ENCODE measurements around the gene WFS1. TPM values are rescaled to one million over a fixed set of nuclear protein-coding genes. Genes with fewer than 3 reads are reported as not detected.

The WFS1 gene
- total RNA-seq, 1 donor from 2014 or later = 26.0 TPM

DNA sequence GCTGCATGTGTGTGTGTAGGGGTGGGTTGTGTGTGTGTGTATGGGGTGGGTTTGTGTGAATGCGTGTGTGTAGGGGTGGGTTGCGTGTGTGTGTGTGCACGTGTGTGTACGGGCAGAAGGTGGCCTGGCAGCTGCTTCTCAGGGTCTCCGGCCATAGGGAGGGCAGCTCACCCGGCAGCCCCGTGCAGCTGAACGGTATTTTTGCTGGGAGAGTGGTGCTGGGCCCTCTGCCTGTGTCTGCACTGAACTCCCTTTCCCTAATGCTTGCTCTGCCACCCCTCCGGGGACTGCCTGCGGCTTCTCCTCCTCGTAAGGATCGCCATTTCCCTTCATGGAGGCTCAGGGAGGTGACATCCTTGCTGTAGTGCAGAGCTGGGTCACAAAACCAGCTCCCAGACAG lies 30.2 kb downstream of the WFS1 start:
- no peaks in the 10 kb centered on the region for H3K36me3 ChIP-seq (ENCODE audit: control insufficient read depth, insufficient read depth, low read length)
- TF ChIP-seq, protein P1, sequence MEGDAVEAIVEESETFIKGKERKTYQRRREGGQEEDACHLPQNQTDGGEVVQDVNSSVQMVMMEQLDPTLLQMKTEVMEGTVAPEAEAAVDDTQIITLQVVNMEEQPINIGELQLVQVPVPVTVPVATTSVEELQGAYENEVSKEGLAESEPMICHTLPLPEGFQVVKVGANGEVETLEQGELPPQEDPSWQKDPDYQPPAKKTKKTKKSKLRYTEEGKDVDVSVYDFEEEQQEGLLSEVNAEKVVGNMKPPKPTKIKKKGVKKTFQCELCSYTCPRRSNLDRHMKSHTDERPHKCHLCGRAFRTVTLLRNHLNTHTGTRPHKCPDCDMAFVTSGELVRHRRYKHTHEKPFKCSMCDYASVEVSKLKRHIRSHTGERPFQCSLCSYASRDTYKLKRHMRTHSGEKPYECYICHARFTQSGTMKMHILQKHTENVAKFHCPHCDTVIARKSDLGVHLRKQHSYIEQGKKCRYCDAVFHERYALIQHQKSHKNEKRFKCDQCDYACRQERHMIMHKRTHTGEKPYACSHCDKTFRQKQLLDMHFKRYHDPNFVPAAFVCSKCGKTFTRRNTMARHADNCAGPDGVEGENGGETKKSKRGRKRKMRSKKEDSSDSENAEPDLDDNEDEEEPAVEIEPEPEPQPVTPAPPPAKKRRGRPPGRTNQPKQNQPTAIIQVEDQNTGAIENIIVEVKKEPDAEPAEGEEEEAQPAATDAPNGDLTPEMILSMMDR (IDR thresholded peaks at IDR 0.05; ENCODE audit: insufficient read depth, low read length, poor library complexity, severe bottlenecking) = no peak
- DNase-seq (ENCODE audit: low read depth) = no peak
- no peak overlapping the region for H3K4me3 ChIP-seq (ENCODE audit: low read depth, low read length)
- no peaks in the 10 kb centered on the region for H3K27me3 ChIP-seq (ENCODE audit: control insufficient read depth, insufficient read depth, low read length)

DNA sequence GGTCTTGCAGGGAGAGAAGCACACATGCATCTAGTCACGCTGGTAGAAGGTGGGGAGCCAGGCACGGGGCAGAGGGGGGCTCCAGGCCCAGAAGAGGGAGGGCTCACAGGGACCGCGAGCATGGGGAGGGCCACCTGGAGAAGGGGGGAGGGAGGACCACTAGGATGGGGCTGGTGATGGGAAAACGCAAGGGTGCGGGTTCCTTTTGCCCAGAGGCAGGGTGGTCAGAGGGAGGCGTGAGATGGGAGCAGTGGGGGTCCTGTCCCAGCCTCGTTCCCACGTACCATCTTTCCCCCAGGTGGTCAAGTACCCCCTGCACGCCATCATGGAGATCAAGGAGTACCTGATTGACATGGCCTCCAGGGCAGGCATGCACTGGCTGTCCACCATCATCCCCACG lies 30.7 kb downstream of the WFS1 start:
- TF ChIP-seq, protein P1 (IDR thresholded peaks at IDR 0.05; ENCODE audit: insufficient read depth, low read length, poor library complexity, severe bottlenecking) = no peak
- Histone ChIP-seq H3K4me3 (ENCODE audit: low read depth, low read length) (no peak overlapping the region), H3K27me3 (ENCODE audit: control insufficient read depth, insufficient read depth, low read length) (no peaks in the 10 kb centered on the region), H3K36me3 (ENCODE audit: control insufficient read depth, insufficient read depth, low read length) (no peaks in the 10 kb centered on the region)
- no peak for DNase-seq (ENCODE audit: low read depth)

DNA sequence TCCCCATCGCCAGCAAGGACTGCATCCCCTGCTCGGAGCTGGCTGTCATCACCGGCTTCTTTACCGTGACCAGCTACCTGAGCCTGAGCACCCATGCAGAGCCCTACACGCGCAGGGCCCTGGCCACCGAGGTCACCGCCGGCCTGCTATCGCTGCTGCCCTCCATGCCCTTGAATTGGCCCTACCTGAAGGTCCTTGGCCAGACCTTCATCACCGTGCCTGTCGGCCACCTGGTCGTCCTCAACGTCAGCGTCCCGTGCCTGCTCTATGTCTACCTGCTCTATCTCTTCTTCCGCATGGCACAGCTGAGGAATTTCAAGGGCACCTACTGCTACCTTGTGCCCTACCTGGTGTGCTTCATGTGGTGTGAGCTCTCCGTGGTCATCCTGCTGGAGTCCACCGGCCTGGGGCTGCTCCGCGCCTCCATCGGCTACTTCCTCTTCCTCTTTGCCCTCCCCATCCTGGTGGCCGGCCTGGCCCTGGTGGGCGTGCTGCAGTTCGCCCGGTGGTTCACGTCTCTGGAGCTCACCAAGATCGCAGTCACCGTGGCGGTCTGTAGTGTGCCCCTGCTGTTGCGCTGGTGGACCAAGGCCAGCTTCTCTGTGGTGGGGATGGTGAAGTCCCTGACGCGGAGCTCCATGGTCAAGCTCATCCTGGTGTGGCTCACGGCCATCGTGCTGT lies 31.5 kb downstream of the WFS1 start:
- no peak overlapping the region for H3K4me3 ChIP-seq (ENCODE audit: low read depth, low read length)
- H3K36me3 ChIP-seq (ENCODE audit: control insufficient read depth, insufficient read depth, low read length) = no peaks in the 10 kb centered on the region
- TF ChIP-seq, protein P1 (IDR thresholded peaks at IDR 0.05; ENCODE audit: insufficient read depth, low read length, poor library complexity, severe bottlenecking) = no peak
- no peak for DNase-seq (ENCODE audit: low read depth)
- H3K27me3 ChIP-seq (ENCODE audit: control insufficient read depth, insufficient read depth, low read length) = peaks cover 3% of the 10 kb centered on the region

DNA sequence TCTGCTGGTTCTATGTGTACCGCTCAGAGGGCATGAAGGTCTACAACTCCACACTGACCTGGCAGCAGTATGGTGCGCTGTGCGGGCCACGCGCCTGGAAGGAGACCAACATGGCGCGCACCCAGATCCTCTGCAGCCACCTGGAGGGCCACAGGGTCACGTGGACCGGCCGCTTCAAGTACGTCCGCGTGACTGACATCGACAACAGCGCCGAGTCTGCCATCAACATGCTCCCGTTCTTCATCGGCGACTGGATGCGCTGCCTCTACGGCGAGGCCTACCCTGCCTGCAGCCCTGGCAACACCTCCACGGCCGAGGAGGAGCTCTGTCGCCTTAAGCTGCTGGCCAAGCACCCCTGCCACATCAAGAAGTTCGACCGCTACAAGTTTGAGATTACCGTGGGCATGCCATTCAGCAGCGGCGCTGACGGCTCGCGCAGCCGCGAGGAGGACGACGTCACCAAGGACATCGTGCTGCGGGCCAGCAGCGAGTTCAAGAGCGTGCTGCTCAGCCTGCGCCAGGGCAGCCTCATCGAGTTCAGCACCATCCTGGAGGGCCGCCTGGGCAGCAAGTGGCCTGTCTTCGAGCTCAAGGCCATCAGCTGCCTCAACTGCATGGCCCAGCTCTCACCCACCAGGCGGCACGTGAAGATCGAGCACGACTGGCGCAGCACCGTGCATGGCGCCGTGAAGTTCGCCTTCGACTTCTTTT lies 32.2 kb downstream of the WFS1 start:
- H3K36me3 ChIP-seq (ENCODE audit: control insufficient read depth, insufficient read depth, low read length) = no peaks in the 10 kb centered on the region
- no peak overlapping the region for H3K4me3 ChIP-seq (ENCODE audit: low read depth, low read length)
- TF ChIP-seq, protein P1 (IDR thresholded peaks at IDR 0.05; ENCODE audit: insufficient read depth, low read length, poor library complexity, severe bottlenecking) = no peak
- DNase-seq (ENCODE audit: low read depth) = no peak
- H3K27me3 ChIP-seq (ENCODE audit: control insufficient read depth, insufficient read depth, low read length) = peaks cover 4% of the 10 kb centered on the region

DNA sequence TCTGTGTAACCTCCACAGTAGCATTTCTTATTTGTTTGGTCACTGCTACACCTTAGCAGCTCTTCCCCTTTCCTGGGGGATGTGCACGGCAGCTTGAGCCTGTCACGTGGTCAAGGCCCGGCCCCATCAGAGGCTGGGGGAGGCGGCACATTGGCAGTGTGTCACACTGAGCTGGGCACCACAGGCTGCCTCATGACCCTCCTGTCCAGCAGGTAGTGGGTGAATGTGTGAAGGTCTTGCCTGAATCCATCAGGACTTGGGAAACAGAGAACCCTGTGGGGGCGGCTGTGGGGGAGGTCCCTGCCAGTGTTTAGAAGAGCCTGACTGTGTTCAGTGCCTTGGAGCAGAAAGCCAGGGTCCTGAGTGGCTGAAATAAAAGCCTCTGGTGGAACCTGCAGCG lies 33.2 kb downstream of the WFS1 start:
- TF ChIP-seq, protein P1 (IDR thresholded peaks at IDR 0.05; ENCODE audit: insufficient read depth, low read length, poor library complexity, severe bottlenecking) = no peak
- DNase-seq (ENCODE audit: low read depth) = no peak
- H3K36me3 ChIP-seq (ENCODE audit: control insufficient read depth, insufficient read depth, low read length) = no peaks in the 10 kb centered on the region
- peaks cover 8% of the 10 kb centered on the region for H3K27me3 ChIP-seq (ENCODE audit: control insufficient read depth, insufficient read depth, low read length)
- H3K4me3 ChIP-seq (ENCODE audit: low read depth, low read length) = no peak overlapping the region
